ENCODE measurements around the gene SYNGR3. TPM values are rescaled to one million over a fixed set of nuclear protein-coding genes. Genes with fewer than 3 reads are reported as not detected.

SYNGR3 gene
- total and polyA plus RNA-seq, 2 donors (not counting 1 experiment from before 2014, with no cell fraction given): 1.8 TPM

- Histone ChIP-seq H3K4me3 (replicated peaks in 1 of 4; ENCODE audit: control extremely low read depth in 1 of 4, insufficient read depth in 1 of 4, low read depth in 3 of 4, low read length in 4 of 4) (no peak overlapping the region), H3K9me3 (ENCODE audit: control insufficient read depth, insufficient read depth, low read depth, low read length) (no peaks in the 10 kb centered on the region), H3K27me3 (ENCODE audit: control insufficient read depth, insufficient read depth, low read length) (peaks cover 19% of the 10 kb centered on the region), H3K79me2 (ENCODE audit: control insufficient read depth, insufficient read depth, low read length) (peaks cover 13% of the 10 kb centered on the region), H4K20me1 (ENCODE audit: control insufficient read depth, extremely low read depth, insufficient read depth, low read length) (no peaks in the 10 kb centered on the region), H3K4me1 (ENCODE audit: control insufficient read depth, extremely low read depth, insufficient read depth, low read length) (no peaks in the 10 kb centered on the region), H3K27ac (ENCODE audit: insufficient read depth, low read length) (no peak overlapping the region), H3K36me3 (ENCODE audit: control insufficient read depth, insufficient read depth, low read length) (peaks cover 37% of the 10 kb centered on the region), H2AFZ (ENCODE audit: low read length) (no peak overlapping the region), H3K9ac (ENCODE audit: insufficient read depth, low read length) (no peak overlapping the region), H3K4me2 (ENCODE audit: extremely low read depth, insufficient read depth, low read length) (no peak overlapping the region)
- TF ChIP-seq EZH2 (IDR thresholded peaks at IDR 0.05; ENCODE audit: low read length, missing control alignments) (no peak), CTCF (conservative IDR thresholded peaks at IDR 0.05 in 1 of 2, IDR thresholded peaks at IDR 0.05 in 1 of 2; ENCODE audit: low read depth in 1 of 2, low read length in 2 of 2) (no peak)
- DNase-seq (ENCODE audit: low read depth in 2 of 2): no peak
Observed at GRCh38 chr16:1976951-1977874, 12.6 kb upstream of the SYNGR3 start.

GRCh38 chr16:1977875-1978268 lies 11.9 kb upstream of the SYNGR3 start:
- Histone ChIP-seq H3K9ac (ENCODE audit: insufficient read depth, low read length) (no peak overlapping the region), H3K4me1 (ENCODE audit: control insufficient read depth, extremely low read depth, insufficient read depth, low read length) (no peaks in the 10 kb centered on the region), H3K4me2 (ENCODE audit: extremely low read depth, insufficient read depth, low read length) (no peak overlapping the region), H3K9me3 (ENCODE audit: control insufficient read depth, insufficient read depth, low read depth, low read length) (no peaks in the 10 kb centered on the region), H3K27me3 (ENCODE audit: control insufficient read depth, insufficient read depth, low read length) (peaks cover 19% of the 10 kb centered on the region), H3K79me2 (ENCODE audit: control insufficient read depth, insufficient read depth, low read length) (peaks cover 6% of the 10 kb centered on the region), H2AFZ (ENCODE audit: low read length) (no peak overlapping the region), H3K27ac (ENCODE audit: insufficient read depth, low read length) (no peak overlapping the region), H3K36me3 (ENCODE audit: control insufficient read depth, insufficient read depth, low read length) (peaks cover 37% of the 10 kb centered on the region), H3K4me3 (replicated peaks in 1 of 4; ENCODE audit: control extremely low read depth in 1 of 4, insufficient read depth in 1 of 4, low read depth in 3 of 4, low read length in 4 of 4) (no peak overlapping the region), H4K20me1 (ENCODE audit: control insufficient read depth, extremely low read depth, insufficient read depth, low read length) (no peaks in the 10 kb centered on the region)
- DNase-seq (ENCODE audit: low read depth in 2 of 2): no peak
- TF ChIP-seq CTCF (conservative IDR thresholded peaks at IDR 0.05 in 1 of 2, IDR thresholded peaks at IDR 0.05 in 1 of 2; ENCODE audit: low read depth in 1 of 2, low read length in 2 of 2): no peak
- TF ChIP-seq EZH2 (IDR thresholded peaks at IDR 0.05; ENCODE audit: low read length, missing control alignments): no peak

- Histone ChIP-seq H3K79me2 (ENCODE audit: control insufficient read depth, insufficient read depth, low read length) (peaks cover 1% of the 10 kb centered on the region), H3K9ac (ENCODE audit: insufficient read depth, low read length) (no peak overlapping the region), H2AFZ (ENCODE audit: low read length) (no peak overlapping the region), H3K4me3 (replicated peaks in 1 of 4; ENCODE audit: control extremely low read depth in 1 of 4, insufficient read depth in 1 of 4, low read depth in 3 of 4, low read length in 4 of 4) (no peak overlapping the region), H3K4me1 (ENCODE audit: control insufficient read depth, extremely low read depth, insufficient read depth, low read length) (no peaks in the 10 kb centered on the region), H3K27ac (ENCODE audit: insufficient read depth, low read length) (no peak overlapping the region), H3K36me3 (ENCODE audit: control insufficient read depth, insufficient read depth, low read length) (peaks cover 37% of the 10 kb centered on the region), H3K27me3 (ENCODE audit: control insufficient read depth, insufficient read depth, low read length) (peaks cover 19% of the 10 kb centered on the region), H3K4me2 (ENCODE audit: extremely low read depth, insufficient read depth, low read length) (no peak overlapping the region), H4K20me1 (ENCODE audit: control insufficient read depth, extremely low read depth, insufficient read depth, low read length) (no peaks in the 10 kb centered on the region), H3K9me3 (ENCODE audit: control insufficient read depth, insufficient read depth, low read depth, low read length) (no peaks in the 10 kb centered on the region)
- TF ChIP-seq CTCF (conservative IDR thresholded peaks at IDR 0.05 in 1 of 2, IDR thresholded peaks at IDR 0.05 in 1 of 2; ENCODE audit: low read depth in 1 of 2, low read length in 2 of 2): no peak
- TF ChIP-seq EZH2 (IDR thresholded peaks at IDR 0.05; ENCODE audit: low read length, missing control alignments): no peak
- DNase-seq (ENCODE audit: low read depth in 2 of 2): no peak
Observed at GRCh38 chr16:1978476-1979120, 11.2 kb upstream of the SYNGR3 start.

Measured in fibroblast of lung (primary cell).